ENCODE measurements around the gene GSE1.

GSE1 gene

GRCh38 chr16:85662976-85663830 lies 50.1 kb downstream of the GSE1 start:
- DNase-seq = no peak

DNA sequence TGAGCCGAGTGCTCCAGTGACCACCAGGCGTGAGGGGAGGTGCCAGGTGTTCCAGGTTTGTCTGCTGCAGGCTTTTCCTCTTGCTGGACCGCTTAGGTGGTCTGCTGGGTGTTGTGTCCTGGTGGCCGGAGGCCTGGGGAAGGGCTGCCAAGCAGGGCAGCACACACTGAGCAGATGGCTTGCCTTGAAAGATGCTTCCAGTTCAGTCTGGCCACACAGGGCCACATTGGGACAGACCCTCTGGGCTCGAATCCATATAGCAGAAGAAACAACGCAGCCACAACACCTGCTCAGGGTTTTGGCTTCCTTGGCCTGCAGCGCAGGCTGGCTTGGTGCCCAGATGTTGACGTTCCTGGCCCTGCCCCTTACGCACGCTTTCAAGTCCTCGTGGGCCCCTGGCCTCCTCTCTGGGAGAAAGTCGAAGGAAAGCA lies 50.8 kb downstream of the GSE1 start:
- no peak for DNase-seq

DNA sequence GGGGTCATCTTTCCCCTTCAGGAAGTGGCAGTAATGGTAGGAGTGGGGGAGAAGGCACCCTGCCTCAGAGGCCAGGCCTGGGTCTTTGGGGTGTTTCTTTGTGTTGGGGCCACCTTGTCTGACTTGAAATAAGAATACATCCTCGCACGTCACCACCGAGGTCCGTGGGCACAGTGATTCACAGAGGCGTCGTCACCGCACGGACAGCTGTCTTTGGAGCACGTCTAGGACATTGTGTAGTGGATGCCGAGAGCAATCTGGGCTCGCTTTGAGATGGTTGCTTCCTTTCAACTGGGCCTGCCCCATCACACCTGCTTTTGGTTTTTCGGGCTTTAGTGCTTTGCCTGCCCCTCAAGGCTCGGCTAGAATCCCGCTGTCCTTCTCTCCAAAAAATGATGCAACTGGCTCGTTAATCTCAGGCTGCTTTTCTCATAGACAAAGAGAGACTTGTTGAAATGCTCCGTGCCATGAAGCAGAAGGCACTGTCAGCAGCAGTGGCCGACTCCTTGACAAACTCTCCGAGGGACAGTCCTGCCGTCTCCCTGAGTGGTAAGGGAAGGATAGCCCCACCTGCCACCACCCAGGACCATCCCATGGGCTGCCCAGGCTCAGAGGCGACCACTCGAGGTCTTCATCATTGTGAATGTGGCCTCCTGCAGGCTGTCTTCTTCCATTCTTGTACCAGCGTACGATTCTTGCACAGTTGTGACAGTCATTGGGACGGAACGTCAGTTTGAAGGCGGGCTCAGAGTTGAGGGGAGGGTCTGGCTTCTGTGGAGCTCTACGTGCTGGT lies 51.7 kb downstream of the GSE1 start:
- no peak for DNase-seq

- DNase-seq = no peak
Measured at GRCh38 chr16:85665373-85665740, 52.2 kb downstream of the GSE1 start.

- DNase-seq = no peak
Measured at GRCh38 chr16:85665929-85666328, 52.8 kb downstream of the GSE1 start.

DNA sequence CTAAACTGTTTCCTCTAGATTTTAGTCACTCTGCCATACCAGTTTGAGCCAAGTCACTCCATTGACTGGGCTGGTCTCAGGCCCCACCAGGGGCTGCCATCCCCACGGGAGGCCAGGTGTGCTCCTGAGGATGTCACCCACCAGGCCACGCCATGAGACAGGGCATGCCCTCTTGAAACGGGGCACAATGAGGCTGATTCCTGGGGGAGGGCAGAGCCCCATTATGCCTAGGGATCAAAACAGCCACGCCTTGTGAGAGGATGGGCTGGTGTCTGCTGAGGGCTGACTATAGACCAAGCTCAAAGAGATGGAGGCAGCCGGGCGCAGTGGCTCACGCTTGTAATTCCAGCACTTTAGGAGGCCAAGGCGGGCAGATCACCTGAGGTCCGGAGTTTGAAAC lies 54.1 kb downstream of the GSE1 start:
- no peak for DNase-seq

DNA sequence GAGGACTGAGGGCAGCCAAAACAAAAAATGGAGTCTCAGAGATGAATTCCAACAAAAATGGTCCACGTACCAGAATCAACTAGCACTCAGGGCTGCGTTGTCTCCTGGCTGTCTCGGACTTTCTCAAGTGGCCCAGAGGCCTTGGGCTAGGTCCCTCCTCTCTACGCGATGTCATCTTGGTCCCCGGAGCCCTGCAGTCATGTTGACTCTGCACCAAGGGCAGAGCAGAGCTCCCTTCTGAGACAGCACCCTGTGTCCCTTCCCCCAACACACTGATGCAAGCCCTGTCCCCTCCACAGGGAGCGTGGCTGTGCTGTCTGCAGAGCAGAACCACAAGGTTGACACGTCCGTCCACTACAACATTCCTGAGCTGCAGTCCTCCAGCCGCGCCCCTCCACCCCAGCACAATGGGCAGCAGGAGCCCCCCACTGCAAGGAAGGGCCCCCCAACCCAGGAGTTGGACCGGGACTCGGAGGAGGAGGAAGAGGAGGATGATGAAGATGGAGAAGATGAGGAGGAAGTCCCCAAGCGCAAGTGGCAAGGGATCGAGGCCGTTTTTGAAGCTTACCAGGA lies 54.8 kb downstream of the GSE1 start:
- DNase-seq = no peak

GRCh38 chr16:85668676-85669424 lies 55.7 kb downstream of the GSE1 start:
- no peak for DNase-seq

- DNase-seq = no peak
Measured at GRCh38 chr16:85670840-85671239, 57.7 kb downstream of the GSE1 start.

GRCh38 chr16:85673529-85674417 lies 60.7 kb downstream of the GSE1 start:
- DNase-seq = no peak

- DNase-seq = no peak
Measured at GRCh38 chr16:85674418-85674755, 61.3 kb downstream of the GSE1 start.

DNA sequence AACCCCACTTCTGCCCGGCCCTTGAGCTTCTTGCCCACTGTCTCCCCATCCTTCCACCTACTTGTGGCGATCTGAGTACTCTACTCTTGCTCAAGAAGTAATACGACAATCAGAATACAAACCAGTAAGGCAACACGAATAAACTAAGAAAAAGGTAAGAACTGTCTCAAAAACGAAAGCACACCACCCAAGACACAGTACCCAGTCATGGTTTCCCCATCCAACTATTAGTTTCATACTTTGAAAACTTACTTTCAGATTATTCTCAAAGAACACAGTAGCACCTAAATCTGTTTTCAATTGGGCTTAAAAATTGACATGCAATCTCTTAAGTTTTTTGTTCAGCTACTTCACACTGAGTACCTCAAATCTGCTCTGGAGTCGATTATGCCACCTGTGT lies 61.7 kb downstream of the GSE1 start:
- no peak for DNase-seq

- peak; percentile 36 for DNase-seq
Measured at GRCh38 chr16:85675251-85675874, 62.2 kb downstream of the GSE1 start.

- DNase-seq = no peak
Measured at GRCh38 chr16:85676466-85676865, 63.3 kb downstream of the GSE1 start.

DNA sequence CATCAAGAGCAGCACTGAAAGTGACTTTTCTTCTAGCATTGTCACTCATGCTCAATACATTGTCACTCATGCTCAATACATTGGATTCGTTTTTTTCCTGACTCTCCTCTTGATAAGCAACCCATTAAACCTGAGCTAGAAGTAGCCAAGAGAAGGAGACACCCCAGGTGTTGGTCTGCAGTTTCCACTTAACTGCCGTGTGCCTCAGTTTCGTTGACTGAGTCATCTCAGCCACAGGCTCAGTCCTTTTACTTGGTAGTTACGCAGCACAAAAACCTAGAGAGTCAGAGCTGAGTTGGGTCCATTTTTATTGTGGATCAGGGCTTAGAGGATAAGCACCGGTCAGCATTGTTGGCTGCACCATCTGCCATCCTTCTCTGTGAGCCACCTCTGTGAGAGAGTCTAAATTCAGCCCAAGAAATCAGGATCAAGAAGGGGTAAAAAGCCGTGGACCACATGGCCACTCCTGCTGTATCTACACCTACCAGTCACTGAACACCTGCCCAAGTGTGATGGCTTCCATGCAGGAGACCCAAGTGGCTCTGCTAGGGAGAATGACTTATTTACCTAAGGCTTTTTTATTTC lies 64.4 kb downstream of the GSE1 start:
- no peak for DNase-seq

DNA sequence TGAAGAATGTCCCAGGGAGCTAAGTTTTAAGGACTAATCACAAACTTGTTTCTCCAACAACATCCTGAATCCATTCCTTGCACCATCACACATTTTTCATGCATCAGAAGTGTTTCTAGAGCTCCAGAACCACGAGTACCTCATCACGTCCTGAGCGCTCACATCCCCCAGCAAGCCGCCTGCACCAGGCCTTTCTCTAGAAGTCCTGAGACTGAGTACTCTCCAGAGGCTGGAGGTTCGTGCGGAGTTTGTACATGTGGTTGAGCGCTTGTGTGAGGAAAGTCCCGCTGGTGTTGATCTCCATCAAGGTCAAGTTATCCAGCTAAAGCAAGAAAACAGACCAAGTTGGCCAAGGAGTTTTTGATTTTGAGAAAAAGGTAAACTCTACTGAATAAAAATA lies 64.9 kb downstream of the GSE1 start:
- DNase-seq = no peak

DNA sequence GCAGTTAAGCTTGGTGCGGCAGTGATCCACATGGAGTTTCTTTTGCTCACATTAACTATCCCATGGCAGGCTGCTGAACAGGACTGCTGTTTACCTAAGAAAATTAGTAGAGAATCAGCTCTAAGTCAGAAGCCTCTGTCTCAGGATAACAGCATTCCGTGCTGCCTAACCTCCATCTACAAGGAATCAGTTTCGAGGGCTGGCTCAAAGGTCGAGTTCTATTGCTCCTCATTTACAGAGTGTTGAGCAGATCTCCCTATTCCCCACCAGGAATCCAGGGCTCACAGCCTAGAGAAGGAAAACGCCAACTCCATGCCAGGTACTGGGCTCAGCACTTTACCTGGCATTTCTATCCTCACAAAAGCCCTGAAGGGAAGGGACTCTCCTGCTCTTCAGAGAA lies 65.7 kb downstream of the GSE1 start:
- no peak for DNase-seq

DNA sequence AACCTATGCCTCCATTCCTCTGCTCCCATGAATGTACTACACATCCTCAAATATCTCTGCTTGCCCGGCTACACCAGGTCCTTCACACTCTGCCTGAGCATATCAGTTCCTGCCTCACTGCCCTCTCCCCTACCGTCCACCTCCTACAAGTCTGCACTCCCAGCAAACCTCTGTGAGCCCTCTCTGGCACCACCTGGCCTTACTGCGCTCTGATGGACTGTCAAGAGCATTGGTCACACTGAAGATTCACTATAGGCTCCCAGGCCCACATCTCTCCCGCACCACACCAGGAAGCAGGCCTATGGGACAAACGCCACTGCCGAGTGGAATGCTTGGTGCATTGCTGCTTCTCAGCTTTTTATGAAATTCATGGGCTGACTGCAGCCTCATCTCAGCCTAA lies 66.7 kb downstream of the GSE1 start:
- DNase-seq = no peak

DNA sequence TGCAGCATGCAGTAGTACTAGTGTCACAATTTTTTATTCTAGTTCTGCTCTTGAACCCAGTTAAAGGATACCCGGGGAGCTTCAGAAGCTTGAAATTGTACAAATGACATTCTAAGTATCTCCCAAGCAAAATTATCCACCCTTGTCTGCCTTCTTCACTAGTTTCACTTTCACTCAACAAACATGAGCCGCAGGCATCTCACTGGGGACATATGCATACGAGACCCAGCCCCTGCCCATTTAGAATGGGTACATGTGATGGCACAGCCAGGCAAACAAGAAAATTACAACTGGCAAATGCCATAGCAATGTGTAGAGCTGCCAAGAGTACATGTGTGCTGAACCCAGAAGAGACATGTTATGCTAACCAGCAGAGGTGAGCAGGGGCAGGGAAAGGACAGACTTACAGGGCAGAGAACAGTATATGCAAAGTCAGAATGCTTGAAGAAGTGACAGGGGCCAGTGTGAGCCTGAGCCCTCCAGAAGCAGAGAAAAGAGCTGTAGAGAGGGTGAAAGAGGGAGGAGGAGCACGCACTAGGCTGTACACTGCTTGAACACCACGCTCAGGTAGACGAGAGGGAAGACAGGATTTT lies 67.3 kb downstream of the GSE1 start:
- no peak for DNase-seq

DNA sequence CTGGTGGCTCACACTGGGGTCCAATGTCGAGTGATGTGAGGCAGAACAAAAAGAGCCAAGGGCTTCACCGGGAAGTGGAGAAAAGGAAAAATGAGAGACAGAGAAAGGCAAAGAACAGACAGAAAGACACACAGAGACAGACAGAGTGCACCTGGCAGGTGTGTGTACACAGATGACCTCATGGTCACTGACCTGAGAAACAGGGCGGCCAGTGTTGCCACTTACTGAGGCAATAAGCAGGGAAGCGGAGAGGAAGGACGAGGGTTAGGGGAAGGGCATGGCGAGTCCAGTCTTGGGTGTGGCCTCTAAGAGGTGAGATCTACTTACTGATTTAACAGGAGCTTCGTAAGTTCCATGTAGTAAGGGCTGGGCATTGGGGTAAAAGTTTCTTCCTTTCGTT lies 68.1 kb downstream of the GSE1 start:
- no peak for DNase-seq

GRCh38 chr16:85682516-85682915 lies 69.4 kb downstream of the GSE1 start:
- no peak for DNase-seq

Data from fibroblast of skin of scalp (primary cell).